Astrocyte (in vitro differentiated cells and primary cell): ENCODE results near the gene TAF1C.

Experiments used
- EZH2 ChIP-seq: IDR thresholded peaks from 2 replicates; pipeline ENCODE4 v1.6.1; 2012; ENCODE audit warnings: mild to moderate bottlenecking, low read length, inconsistent platforms; ENCODE audit not compliant: insufficient read depth
- TF ChIP-seq, protein P1 (sequence below): IDR thresholded peaks from 2 replicates; pipeline ENCODE4 v1.5.1; 2011; ENCODE audit warnings: low read depth, mild to moderate bottlenecking, inconsistent platforms, low read length, moderate library complexity; ENCODE audit not compliant: insufficient read depth

- TF ChIP-seq, protein P1, sequence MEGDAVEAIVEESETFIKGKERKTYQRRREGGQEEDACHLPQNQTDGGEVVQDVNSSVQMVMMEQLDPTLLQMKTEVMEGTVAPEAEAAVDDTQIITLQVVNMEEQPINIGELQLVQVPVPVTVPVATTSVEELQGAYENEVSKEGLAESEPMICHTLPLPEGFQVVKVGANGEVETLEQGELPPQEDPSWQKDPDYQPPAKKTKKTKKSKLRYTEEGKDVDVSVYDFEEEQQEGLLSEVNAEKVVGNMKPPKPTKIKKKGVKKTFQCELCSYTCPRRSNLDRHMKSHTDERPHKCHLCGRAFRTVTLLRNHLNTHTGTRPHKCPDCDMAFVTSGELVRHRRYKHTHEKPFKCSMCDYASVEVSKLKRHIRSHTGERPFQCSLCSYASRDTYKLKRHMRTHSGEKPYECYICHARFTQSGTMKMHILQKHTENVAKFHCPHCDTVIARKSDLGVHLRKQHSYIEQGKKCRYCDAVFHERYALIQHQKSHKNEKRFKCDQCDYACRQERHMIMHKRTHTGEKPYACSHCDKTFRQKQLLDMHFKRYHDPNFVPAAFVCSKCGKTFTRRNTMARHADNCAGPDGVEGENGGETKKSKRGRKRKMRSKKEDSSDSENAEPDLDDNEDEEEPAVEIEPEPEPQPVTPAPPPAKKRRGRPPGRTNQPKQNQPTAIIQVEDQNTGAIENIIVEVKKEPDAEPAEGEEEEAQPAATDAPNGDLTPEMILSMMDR: no peak
- no peak for TF ChIP-seq EZH2
Observed at GRCh38 chr16:84199097-84199496, 12.2 kb upstream of the TAF1C start.
